Hepatocyte (in vitro differentiated cells): ENCODE data around the gene FER1L5.

ENCODE experiments used
- EZH2phosphoT487 ChIP-seq: fragments of 200-600 bp; sonication (generic); IDR thresholded peaks from one replicate; pipeline ENCODE4 v1.6.1; 2018; ENCODE audit warnings: antibody characterized with exemption, mild to moderate bottlenecking, low read depth, moderate library complexity; ENCODE audit not compliant: unreplicated experiment, severe bottlenecking
- TF ChIP-seq, protein P1 (sequence below): fragments of 200-600 bp; sonication (generic); IDR thresholded peaks from 2 replicates; pipeline ENCODE4 v1.5.1; 2016; ENCODE audit warnings: antibody characterized with exemption, mild to moderate bottlenecking; ENCODE audit not compliant: poor library complexity

DNA sequence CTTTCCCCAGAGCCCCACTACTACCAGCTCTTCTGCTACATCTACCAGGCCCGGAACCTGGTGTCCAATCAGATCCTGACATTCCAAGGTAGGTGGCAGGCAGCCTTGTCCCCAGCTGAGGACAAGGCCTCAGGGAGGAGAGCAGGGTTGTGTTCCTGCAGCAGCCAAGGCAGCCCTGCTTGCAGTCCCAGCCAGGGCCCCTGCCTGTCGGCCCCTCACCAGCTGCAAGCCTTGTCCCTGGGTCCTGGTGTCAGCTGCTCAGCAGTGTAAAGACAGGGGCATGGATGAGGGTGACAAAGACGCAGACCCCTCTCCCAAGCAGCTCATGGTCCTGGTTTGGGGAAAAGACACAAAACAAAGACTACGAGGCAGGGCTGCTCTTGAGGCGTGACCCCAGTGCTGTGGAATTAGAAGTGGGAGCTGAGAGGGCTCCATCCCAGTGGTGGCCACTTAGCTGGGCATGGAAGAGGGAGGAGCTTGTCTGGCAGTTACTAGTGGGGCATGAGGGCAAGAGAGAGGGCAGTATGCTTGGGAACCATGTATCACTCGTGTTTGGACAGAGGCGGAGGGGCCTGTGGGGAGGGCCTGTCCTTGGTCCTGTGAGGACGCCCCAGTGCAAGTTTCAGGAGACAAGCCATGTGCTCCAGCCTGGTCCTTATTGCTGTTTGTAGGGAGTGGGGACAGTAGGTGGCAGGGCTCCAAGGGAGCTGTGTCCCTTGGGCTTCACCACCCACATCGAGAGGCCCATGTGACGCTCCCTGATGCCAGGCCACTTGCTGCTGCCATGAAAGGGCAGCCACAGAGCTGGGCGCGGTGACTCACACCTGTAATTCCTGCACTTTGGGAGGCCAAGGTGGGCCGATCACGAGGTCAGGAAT, 49.8 kb downstream of the FER1L5 start:
- TF ChIP-seq, protein P1, sequence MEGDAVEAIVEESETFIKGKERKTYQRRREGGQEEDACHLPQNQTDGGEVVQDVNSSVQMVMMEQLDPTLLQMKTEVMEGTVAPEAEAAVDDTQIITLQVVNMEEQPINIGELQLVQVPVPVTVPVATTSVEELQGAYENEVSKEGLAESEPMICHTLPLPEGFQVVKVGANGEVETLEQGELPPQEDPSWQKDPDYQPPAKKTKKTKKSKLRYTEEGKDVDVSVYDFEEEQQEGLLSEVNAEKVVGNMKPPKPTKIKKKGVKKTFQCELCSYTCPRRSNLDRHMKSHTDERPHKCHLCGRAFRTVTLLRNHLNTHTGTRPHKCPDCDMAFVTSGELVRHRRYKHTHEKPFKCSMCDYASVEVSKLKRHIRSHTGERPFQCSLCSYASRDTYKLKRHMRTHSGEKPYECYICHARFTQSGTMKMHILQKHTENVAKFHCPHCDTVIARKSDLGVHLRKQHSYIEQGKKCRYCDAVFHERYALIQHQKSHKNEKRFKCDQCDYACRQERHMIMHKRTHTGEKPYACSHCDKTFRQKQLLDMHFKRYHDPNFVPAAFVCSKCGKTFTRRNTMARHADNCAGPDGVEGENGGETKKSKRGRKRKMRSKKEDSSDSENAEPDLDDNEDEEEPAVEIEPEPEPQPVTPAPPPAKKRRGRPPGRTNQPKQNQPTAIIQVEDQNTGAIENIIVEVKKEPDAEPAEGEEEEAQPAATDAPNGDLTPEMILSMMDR: no peak
- TF ChIP-seq EZH2phosphoT487: no peak
